ENCODE results near the gene DYNC2H1. TPM values are rescaled to one million over a fixed set of nuclear protein-coding genes. Genes with fewer than 3 reads are reported as not detected.
A peak's percentile ranks its signal among the peaks of the same experiment; 100 is the strongest.

Gene DYNC2H1
- total RNA-seq, 4 donors from 2014 or later = 36.9 to 41.2 (median 40.0) TPM

- no peak overlapping the region for H3K27ac ChIP-seq
- no peaks in the 10 kb centered on the region for H3K27me3 ChIP-seq
- H3K4me3 ChIP-seq (replicated peaks in 1 of 3) = no peak overlapping the region
- TF ChIP-seq POLR2A (IDR thresholded peaks at IDR 0.05) (no peak), CTCF (IDR thresholded peaks at IDR 0.05) (no peak)
- peaks cover 0 to 3% of the 10 kb centered on the region in 2 donors for H3K36me3 ChIP-seq
- peak; percentile 12 to 23 for DNase-seq
- H3K9me3 ChIP-seq = no peaks in the 10 kb centered on the region
- intact Hi-C loops (cut with DNase I) = no loop called here
- H3K4me1 ChIP-seq = peaks cover 0 to 5% of the 10 kb centered on the region in 2 donors
- 58 to 61% methylated on average over 7 of the region's 7 CpGs for WGBS, 2 donors
Measured at GRCh38 chr11:103325686-103326069, 216.5 kb downstream of the DYNC2H1 start.

- Histone ChIP-seq H3K4me3 (replicated peaks in 1 of 3) (no peak overlapping the region), H3K27ac (no peak overlapping the region), H3K27me3 (no peaks in the 10 kb centered on the region), H3K9me3 (no peaks in the 10 kb centered on the region), H3K4me1 (peaks cover 0 to 5% of the 10 kb centered on the region in 2 donors), H3K36me3 (peaks cover 0 to 3% of the 10 kb centered on the region in 2 donors)
- peak; percentile 29 to 37 for DNase-seq
- intact Hi-C loops (cut with DNase I) = no loop called here
- WGBS, 2 donors = 43 to 60% methylated on average over 11 to 18 of the region's 25 CpGs
- TF ChIP-seq CTCF (IDR thresholded peaks at IDR 0.05) = peak in 5 of 6 experiments; percentile 8 to 72 (median 50)
- no peak for TF ChIP-seq POLR2A (IDR thresholded peaks at IDR 0.05)
Measured at GRCh38 chr11:103326070-103326794, 217.0 kb downstream of the DYNC2H1 start.

GRCh38 chr11:103327721-103328120, 218.5 kb downstream of the DYNC2H1 start:
- no peak for DNase-seq
- intact Hi-C loops (cut with DNase I) = no loop called here

GRCh38 chr11:103332409-103332808, 223.2 kb downstream of the DYNC2H1 start:
- TF ChIP-seq CTCF (IDR thresholded peaks at IDR 0.05) (no peak), POLR2A (IDR thresholded peaks at IDR 0.05) (no peak)
- Histone ChIP-seq H3K4me1 (no peaks in the 10 kb centered on the region), H3K9me3 (no peaks in the 10 kb centered on the region), H3K36me3 (no peaks in the 10 kb centered on the region), H3K27me3 (no peaks in the 10 kb centered on the region), H3K27ac (no peak overlapping the region), H3K4me3 (replicated peaks in 1 of 3) (no peak overlapping the region)
- 91 to 97% methylated on average over 6 of the region's 6 CpGs for WGBS, 2 donors
- intact Hi-C loops (cut with DNase I) = no loop called here
- DNase-seq = no peak

More at GRCh38 chr11:103327721-103328120, 218.5 kb downstream of the DYNC2H1 start:
- 93 to 95% methylated on average over 5 of the region's 5 CpGs for WGBS, 2 donors
- no peak overlapping the region for H3K27ac ChIP-seq
- no peaks in the 10 kb centered on the region for H3K27me3 ChIP-seq
- H3K4me3 ChIP-seq (replicated peaks in 1 of 3) = no peak overlapping the region
- no peaks in the 10 kb centered on the region for H3K9me3 ChIP-seq
- peaks cover 0 to 3% of the 10 kb centered on the region in 2 donors for H3K36me3 ChIP-seq
- H3K4me1 ChIP-seq = peaks cover 0 to 3% of the 10 kb centered on the region in 2 donors
- TF ChIP-seq CTCF (IDR thresholded peaks at IDR 0.05) = no peak
- TF ChIP-seq POLR2A (IDR thresholded peaks at IDR 0.05) = no peak
